NCI-H1092 treated with DMSO at 0.1 percent for 48 hours (cell line): ENCODE measurements around the gene MRPS10.
A peak's percentile ranks its signal among the peaks of the same experiment; 100 is the strongest.
"Not testable (repeated sequence)": the region's sequence is repeated elsewhere in the genome, so short reads cannot be mapped to it uniquely, and the experiment has no call there.

Source experiments
- DNase-seq: peaks from one replicate; lab custom pipeline; 2025; lab: John Stamatoyannopoulos, UW

Gene MRPS10

GRCh38 chr6:42177514-42178364 lies 39.9 kb downstream of the MRPS10 start:
- DNase-seq, result no peak

DNA sequence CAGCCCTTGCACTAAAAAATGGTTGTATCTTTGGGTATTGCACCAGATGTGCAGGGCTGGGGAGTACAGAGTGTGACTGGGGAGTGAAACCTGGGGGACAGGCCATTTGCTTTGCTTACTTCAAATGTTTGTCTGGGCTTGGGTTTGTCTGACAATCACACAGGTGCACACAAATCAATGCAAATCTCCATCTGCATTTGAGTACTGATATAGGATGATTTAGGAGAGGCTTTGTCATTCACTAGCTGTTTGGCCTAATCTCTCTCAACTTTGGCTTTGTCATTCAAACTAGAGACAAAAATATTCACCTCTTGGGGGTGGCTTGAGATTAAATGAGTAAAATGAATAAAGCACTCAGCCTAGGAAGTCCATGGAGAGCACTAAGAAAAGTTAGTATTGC lies 40.7 kb downstream of the MRPS10 start:
- DNase-seq, result no peak

GRCh38 chr6:42175860-42176259 lies 41.8 kb downstream of the MRPS10 start:
- DNase-seq, result no peak

- DNase-seq, result no peak
Observed at GRCh38 chr6:42173101-42173500, 44.6 kb downstream of the MRPS10 start, which contains the start of gene GUCA1A. Gene GUCA1A (plus strand): TSS chr6:42173364. CDS start chr6:42173614, 250 bp downstream.

DNA sequence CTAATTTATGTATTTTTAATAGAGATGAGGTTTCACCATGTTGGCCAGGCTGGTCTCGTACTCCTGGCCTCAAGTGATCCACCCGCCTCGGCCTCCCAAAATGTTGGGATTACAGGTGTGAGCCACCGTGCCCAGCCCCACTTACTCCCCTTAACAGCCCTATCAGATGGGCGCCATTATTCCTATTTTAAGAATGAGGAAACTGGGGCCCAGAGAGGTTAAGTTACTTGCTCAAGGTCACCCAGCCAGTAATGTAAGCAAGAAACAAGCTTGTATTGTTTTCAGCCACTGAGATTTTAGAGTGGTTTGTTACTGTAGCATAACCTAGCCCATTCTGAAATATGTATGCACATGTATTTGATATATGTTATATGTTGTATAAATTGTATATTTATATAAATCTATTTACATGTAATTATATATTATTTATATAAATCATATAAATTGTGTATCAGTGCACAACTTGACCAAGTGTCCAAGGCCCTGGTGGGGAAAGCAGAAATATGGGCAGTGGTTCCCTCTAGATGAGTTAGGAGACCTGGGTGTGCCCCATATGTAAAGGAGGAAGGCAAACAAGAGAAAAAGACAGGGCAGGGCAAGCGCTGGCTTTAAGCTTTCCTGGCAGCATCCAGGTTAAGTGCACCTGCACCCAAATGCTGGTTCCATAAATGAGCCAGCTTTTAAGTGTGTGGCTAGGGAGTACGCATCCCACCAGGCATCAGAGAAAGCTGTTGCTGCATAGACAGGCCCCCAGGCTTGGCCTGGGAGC lies 45.7 kb downstream of the MRPS10 start:
- no peak for DNase-seq

DNA sequence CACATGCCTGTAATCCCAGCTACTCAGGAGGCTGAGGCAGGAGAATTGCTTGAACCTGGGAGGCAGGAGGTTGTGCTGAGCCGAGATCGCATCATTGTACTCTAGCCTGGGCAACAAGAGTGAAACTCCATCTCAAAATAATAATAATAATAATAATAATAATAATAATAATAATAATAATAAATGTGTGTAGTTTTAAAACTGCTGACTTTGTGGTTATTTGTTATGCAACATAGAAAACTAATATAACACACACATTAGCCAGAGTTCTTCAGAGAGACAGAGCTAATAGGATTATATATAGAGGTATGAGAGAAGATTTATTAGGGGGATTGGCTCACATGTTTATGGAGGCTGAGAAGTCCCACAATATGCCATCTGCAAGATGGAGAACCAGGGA lies 47.9 kb downstream of the MRPS10 start:
- DNase-seq, result not testable (repeated sequence)

DNA sequence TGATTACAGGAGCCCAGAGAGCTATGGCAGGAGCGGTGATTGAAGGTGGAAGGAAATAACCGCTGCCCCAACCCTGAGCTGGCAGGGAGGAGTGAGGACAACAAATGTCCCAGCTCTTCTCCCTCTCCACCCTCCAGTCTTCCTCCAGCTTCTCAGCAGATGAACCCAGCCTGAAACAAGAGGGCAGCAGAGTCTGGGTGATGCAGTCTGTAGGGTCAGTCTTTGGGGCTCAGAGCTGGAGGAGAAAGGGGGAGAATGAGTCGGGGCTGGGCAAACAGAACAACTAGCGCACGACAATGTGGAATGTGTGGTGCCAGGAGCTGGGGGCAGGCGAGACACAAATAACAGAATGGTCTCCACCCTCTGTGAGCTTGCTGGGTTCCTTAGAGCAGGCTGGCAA lies 49.0 kb downstream of the MRPS10 start:
- DNase-seq, result no peak

DNA sequence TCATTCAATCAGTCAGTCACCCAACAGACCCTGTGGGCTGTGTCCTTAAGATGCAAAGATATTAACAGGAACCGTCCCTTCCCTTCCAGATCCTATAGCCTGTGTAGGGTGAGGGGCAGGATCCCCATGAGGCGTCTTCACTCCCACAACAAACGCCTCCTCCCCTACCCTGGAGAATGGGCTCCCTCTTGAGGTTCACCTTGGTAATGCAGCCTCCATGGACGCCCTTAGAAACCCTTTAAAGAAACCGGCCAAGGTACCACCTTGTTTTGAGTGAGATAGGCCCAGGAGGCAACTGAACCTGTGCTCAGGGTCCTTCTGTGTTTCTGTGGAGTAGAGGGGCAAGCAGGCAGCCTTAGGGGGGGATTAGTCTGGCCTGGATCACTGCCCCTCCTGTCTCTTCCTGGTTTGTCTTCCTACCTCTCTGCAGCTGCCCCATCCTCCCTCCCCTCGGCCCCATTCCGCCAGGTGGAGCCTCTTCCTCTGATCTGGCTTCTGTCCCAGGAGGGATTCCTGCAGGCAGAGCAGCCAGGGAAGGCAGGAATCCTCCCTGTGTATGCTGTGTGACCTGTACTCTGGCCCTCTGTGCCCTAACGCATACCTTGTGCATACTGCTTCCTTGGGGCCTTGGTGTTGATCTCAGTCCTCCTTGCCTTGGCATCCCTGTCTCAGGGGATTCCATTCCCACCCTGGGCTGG lies 51.1 kb downstream of the MRPS10 start:
- peak; percentile 66 for DNase-seq

GRCh38 chr6:42165016-42165415 lies 52.6 kb downstream of the MRPS10 start:
- no peak for DNase-seq

DNA sequence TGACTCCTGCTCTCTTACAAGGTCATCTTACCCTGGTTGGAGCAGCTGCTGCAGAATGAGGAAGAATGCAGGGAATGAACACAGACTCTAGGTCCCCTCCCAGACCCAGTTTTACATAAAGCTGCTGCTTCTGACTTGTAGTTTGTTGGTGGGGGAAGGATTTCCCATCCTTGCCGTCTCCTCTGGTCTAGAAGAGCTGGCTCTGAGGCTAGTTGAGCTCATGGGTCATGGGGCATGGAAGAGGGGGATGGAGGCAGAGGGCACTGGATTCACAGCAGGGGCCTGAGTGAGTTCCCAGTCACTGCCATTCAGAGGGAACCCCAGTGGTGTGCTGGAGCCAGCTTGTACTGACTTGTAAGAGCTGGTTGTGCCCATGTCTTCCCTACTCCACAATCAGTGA lies 53.7 kb downstream of the MRPS10 start:
- DNase-seq, result no peak

DNA sequence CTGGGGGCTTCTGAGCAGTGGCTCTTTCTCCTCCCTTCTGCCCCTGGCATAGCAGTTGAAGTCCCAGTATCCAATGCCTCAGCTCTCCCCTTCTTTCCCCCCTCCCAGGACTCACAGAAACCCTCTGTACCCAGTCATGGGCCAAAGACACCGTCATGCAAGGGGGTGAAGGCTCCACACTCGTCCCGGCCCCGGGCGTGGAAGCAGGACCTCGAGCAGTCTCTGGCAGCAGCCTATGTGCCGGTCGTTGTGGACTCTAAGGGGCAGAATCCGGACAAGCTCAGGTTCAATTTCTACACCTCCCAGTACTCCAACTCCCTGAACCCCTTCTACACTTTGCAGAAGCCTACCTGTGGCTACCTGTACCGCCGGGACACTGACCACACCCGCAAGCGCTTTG lies 54.8 kb downstream of the MRPS10 start:
- no peak for DNase-seq

DNA sequence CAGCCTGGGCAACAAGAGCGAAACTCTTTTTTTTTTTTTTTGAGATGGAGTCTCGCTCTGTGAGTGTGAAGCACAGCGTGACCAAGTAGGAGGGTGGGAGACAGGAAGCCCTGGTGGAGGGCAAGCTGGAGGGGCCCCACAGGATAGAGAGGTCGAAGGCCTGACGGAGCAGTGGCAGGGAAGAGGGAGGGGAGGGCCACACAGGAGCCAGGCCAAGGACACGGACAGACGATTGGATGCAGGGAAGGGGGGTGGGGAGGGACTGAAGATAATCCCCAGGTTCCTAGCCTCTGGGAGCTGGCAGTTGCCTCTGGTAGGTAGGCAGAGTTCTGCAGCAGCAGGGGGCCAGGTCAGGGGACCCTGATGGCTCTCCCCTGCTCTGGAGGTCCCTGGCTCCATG lies 55.3 kb downstream of the MRPS10 start:
- DNase-seq, result no peak

DNA sequence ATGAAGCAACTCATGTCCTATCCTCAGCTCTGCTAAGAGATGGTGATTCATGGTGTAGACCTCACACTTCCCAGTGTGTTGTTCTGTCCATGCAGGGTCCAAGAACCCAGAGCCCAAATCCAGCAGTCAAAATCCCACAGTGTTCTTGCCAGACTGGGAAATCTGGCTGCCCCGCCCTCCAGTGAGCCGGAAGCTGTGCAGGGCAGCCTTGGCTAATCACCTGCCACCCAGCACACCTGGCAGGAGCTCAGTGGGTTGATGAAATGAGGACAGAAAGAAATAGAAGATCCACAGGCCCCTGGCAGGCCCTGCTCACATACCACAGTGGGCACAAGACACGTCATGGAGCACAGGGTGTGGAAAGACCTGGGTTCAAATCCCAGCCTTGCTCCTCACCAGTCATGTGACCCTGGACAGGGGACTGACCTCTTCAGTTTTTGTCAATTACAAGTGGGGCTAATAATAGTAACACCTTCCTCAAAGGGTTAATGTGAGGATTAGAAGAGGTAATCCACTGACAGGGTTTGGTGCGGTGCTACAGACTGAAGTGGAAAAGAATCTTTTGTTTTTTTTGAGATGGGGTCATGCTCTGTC lies 58.1 kb downstream of the MRPS10 start:
- no peak for DNase-seq

DNA sequence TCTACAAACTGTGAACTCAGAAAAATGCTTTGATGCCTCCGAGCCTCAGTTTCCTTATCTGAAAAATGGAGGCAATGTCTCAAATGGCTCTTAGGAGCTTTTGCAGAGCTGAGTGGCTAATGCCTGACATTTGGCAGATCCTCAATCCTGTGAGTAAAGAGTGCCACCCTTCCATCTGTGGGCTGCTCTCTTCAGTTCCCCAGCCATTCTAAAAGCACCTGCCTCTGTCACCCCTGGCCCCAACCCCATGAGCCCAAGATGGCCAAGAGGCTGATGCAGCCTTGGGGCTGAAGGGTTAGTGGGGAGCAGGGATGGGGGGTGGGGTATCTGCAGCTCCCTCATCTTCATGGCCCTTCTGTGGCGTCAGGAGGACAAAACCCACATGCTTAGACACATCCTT lies 59.0 kb downstream of the MRPS10 start:
- no peak for DNase-seq

GRCh38 chr6:42158011-42158410 lies 59.6 kb downstream of the MRPS10 start:
- no peak for DNase-seq
